HG03460 (cell line): ENCODE results near the gene PBX1.

Source experiments
- ATAC-seq: cut with Tn5 transposase; IDR thresholded peaks from one replicate; pipeline ENCODE4 v1.9.1; 2021; ENCODE audit not compliant: unreplicated experiment

Gene PBX1

DNA sequence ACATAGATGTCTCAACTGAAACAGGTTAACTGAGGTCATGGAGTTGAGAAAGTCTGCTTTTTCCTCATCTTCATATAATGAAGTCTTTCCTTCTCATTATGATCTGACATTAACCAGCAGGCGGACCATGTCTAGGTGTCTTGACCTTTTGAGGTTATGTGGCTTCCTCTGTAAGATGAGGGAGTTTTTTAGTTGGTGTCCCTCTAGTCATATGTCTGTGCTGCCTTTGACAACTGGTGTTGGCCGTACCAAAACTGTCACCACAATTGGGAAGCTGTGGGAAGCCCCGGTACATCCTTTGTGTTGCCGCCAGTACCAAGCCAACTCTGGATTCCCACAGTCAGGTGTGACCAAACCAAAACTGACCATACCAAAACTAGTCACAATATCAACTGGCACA, 105.1 kb downstream of the PBX1 start:
- ATAC-seq, result no peak

DNA sequence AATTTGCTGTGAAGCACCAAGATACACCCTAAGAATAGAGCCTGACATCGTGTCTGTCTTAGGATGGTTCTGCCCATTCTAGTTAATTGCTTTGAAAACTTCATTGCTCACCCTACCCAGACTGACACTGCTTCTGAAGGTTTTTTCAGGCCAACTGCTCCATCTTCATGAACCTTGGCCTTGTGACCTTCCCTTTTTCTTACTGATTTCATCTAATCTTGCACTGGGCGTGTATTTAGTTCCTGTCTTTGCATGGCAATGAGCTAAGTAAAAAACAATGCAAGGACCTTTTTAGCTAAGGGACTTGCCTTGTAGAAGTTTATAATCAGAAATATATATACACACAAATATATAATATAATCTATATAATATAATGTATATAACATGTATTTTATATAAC, 108.0 kb downstream of the PBX1 start:
- no peak for ATAC-seq

DNA sequence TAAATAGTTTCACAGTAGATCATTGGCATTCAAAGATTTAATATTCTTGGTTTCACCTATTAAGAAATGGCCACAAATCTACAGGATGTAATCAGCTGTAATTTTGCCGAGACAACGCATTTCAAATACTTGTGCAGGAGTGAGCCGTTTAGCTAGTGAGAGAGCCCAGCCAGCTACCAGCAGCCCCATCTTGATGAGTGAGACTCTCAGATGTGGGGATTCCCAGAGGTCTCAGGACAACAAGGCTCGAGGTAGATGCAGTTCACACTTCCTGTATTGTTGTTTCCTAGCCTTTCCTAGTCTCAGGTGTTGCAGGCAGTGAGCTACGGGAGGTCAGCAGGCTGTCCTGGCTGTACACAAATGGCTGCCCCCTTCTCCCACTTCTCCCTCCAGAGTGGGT, 108.6 kb downstream of the PBX1 start:
- no peak for ATAC-seq

DNA sequence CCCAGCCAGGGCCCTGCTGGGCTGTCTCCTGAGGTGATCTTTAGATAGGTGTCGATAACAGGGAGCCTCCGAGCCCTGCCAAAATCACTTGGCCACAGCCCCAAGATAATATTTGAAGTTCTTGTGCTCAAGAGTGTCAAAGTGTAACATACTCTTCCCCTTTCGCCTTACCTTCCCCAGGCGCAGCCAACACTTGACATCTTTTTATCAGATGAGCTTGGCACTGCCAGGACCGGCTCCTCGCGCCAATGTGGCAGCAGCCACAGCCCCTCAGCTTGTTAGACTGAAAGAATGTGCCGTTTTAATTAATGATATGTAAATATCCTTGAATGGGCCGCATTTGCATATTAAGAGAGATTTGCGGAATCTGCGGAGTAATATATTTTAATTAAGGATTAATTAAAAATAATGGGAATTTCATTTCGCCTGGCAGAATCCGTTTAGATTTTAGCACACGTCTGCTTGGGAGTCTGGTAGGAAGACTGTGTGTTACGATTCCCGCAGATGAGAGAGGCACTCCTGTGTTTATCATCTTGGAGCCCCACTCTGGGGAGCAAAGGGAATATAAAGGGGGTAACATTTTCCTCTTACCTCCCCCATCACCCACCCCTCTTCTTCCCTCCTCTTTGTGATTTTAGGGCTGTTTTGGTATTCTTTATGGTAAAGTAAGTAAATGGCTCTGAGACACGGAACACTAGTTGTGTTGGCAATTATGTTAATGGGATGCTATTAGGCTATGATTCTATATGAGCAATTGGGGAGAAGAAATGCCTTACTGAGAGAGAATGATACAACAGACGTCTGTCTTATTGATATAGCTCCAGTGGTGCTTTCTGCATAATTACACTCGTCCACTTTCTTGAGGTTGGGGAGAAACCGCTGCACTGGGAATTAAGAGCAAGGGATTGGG, 109.8 kb downstream of the PBX1 start:
- no peak for ATAC-seq

DNA sequence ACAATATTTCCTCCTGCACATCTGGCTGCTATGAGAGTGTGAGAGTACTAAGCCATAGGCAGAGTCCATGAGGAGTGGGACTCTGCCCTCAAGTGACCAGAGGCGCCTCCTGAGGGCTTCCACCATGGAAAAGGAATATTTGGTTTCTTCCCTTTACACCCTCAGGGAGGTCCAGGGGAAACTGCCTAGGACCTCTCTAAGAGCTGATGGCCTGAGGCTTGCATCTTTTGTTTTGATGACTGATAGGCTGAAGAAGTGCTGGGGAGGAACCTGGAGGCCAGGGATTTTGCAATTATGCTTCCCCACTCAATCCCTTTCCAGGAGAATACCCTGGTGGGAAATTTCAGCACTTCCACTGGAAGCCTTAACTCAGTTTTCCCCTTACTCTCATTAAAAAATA, 111.0 kb downstream of the PBX1 start:
- no peak for ATAC-seq

DNA sequence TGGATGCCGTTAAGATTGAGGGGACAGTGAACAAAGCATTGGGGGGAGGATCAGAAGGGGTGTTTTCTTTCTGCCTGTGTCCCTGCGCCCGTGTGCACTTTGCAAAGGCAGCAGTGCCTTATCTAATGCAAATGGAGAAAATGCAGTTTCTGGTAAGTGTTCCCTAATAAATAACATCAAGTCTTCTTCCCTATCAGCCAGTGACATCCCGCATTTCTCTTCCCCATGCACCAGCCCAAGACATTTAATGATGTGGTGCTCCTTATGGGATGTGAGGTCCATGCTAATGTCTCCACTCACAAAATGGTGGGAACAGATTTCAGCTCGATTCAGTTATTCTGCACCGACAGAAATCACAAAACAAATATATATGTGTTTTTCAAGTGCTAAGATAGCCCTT, 111.8 kb downstream of the PBX1 start:
- no peak for ATAC-seq

DNA sequence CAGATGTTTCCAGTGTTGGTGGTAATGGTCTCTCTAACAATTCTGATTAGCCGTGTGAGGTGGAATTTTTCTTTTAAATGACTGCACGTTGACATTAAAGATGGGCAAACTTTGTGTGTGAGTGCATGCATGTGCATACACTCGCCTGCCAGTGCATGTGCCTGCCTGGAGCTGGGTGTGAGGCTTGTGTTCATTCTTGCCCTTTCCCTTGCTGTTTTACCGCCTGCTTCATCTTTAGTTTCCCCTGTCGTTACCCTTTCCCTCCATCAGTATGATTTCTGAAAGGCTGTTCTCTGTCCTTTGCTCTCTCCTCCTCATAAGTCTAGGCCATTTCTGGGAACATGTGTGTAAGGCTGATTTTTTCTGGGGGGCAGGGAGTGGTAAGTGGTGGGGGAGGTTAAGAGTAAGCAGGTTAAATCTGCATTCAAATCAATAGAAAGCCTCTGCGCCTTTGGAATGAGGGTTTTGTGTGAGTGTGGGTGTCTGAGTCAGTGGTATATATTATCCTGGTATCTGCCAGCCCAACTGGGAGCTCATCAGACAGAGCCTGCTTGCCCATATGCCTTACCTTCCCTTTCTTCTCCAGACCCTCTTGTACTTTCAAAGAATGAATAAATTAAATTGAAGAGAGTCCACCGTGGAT, 112.5 kb downstream of the PBX1 start:
- ATAC-seq, result no peak

DNA sequence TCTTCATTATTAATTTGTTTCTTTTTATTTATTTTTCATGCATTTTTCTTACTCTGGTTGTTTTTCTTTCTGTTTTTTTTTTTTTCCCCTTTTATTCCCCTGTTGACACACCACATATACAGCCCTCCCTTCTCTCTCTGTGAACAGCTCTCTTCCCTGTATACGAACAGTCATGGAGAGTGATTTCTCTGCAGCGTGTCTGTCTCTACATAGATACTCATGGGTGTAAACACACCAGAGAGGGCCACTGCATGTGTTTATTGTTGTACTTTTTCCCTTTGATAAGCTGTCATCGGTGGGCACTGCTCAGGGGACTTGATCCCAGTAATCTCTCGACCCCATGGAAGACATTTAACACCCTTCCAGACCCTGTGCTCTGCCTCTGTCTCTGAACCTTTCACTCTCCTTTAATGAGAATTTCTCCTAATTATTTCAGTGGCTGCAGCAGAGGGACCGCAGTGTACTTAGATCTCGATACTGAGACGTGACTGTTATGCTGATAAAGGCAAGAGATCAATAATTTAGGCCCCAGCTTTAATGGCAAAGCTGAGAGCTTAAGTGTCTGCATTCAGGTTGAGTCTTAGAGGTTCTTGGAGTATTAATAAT, 113.1 kb downstream of the PBX1 start:
- no peak for ATAC-seq

DNA sequence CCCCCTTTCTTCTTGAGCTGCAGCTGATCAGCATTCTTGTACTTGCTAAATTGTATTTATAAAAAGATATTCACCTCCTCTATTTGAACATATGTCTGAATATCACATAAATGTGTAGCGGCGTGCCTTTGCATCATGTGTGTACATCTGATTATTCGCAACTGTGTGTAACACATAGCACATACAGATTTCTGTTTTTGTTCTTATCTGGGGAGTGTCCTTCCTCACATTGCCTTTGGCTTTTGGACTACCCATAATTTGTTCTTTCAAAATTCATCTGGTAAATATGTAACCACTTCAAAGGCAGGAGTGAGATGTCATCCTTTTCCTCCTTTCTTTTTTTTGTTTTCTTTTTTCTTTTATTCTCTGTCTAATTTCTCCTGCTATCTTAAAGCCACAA, 113.6 kb downstream of the PBX1 start:
- no peak for ATAC-seq

DNA sequence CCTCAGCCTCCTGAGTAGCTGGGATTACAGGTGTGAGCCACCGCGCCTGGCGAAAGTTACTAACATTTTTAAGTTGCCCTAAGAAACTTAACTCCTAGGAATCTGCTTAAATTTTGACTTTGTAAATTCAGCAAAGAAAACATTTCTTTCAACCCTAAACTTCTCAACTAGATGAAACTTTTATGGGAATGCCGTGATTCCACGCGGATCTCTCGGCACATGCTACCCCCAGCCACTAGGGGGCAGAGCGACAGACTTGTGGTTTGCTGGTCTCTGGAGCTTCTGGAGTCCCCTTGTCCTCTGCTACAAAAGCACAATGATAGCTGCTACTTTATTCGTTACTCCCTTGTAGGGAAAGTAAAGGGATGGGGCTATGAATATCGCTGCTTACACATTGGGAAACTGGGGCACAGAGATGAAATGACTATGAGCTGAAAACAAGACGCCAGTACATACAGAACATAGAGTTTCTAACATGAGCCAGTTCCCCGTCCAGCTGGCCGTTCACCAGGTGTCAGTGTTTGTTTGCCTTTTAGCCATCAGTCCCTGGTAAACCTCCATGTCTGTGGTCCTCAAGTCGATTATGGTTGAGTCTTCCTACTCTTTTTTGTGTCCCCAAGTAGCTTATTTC, 114.7 kb downstream of the PBX1 start:
- no peak for ATAC-seq

DNA sequence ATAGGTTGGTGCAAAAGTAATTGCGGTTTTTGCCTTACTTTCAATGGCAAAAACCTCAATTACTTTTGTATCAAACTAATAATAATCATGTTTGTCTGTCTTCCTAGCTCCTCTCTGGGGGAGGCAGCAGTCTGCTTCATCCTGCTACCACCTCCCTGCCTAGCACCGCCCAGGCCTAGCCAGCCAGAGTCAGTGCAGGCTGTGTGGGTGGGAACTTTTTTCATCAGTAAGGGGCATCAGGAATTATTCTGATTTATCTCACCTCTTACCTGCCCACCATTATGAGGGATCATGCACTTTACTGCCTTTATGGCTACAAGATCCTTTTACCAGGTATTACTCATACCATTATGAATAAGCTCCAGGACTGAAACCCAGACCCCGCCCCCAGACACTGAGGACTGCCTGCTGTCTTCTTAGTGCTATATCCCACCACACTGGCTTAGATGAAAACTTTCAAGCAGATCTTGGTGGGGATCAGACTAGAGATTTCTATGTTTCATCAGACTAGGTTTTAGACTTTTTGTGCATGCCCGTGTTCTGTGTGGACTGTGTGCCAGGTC, 116.4 kb downstream of the PBX1 start:
- no peak for ATAC-seq

DNA sequence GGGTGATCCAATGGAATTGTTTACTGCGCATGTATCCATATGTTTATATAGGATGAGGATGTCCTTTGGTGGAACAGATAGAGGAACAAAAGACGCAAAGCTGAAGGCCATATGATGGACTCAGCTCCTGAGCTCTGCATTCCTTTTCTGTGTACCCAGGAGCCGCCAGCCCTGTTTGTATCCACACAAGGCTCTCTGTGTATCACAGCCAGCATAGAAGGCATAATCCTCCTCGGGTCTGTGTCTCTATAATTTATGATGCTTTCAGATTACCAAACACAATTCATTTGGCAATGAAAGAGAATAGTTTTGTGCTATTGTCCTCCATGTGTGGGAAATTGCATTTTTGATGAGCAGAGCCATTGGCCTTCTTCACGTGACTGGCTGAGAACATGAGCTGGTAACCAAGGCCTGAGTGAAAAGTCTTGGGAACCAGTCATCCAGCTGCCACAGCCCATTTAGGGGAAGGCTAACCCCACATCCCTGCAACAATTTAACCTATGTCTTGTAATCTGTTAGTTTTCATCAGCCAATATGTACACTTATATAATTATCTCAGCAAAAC, 119.2 kb downstream of the PBX1 start:
- ATAC-seq, result no peak

DNA sequence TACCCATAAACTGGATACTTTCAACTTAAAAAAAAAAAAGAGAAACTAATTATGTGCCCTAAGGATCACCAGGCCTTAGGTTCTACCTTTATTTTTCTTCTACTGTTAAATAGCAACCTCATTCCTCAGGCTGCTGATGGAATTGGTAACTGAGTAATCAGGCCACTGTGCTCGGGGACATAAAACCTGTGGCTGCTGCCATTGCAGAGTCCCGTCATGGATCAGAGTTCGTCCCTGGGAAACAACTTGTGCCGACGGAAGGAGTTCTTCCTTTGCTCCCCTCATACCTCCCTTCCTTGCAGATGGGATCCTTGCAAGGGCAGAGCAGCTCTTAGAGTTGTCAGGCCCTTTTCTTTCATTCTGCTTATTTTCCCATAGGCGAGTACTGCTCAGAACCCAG, 123.6 kb downstream of the PBX1 start:
- ATAC-seq, result no peak

DNA sequence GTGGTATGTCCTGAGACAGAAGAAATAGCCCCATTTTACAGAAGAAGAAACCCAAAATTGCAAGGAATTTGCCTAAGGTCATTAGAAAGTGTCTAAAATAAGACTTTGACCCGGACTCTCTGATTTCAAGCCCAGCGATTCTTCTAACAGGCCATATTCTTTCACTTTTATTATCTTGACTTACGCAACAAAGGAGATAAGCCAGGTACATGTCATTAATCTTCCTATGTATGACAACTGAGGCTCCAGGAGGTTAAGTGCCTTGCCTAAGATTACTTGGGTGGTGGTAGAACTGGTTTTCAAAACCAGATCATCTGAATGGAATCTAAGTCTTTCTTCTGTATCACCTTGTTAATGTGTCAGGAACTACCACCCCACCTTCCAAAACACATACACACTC, 124.3 kb downstream of the PBX1 start:
- ATAC-seq, result no peak

DNA sequence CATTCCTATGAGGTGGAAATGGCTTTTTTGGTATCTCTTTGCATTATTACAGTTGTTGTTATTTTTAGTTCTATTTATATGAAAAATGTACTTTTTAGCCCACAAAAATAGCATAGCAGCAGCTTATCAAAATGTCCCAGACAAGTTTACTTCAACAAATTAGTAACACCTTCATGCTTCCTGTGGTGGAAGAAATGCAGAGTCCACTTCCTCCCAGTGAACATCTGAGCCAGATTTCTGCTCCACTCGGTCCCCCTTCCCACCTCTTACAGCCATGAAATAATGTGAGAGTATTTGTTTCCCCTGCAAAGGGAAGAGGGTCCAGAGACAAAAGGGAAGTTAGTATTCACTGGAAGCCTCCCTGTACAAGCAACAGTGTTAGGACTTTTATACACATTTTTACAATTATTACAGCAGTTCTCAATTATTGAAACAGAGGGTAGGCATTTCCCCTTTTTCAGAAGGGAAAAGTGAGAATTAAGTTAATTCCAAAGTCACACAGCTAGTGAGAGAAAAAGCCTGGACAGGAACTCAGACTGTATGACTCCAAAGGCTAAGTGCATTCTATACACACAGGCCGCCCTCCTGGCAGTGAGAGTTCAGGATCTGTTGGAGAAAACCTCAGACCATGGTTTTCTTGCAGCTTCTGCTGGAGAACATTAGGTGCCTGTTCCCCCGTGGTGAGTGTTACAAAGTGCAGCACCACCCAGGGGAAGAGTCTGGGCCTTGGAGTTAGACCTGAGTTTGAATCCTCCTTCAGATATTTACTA, 126.5 kb downstream of the PBX1 start:
- ATAC-seq, result no peak

DNA sequence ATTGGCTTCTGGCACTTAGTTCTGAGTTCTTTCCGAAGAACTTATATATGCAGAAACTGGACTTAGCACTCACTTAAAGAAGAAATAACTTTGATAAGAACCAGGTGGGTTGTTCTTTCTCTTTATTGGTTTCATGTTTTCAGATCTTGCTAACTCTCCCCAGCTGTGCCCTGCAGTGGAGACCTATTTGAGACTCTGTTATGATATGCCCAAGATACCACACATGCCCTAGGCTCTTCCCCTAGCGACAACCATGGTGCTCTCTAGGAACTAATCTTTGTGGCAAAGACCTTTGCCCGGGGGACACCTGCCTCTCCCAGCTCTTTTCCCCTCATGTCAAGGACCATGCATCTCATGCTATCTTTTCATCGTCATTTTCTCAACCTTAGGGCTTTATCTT, 128.8 kb downstream of the PBX1 start:
- ATAC-seq, result no peak

DNA sequence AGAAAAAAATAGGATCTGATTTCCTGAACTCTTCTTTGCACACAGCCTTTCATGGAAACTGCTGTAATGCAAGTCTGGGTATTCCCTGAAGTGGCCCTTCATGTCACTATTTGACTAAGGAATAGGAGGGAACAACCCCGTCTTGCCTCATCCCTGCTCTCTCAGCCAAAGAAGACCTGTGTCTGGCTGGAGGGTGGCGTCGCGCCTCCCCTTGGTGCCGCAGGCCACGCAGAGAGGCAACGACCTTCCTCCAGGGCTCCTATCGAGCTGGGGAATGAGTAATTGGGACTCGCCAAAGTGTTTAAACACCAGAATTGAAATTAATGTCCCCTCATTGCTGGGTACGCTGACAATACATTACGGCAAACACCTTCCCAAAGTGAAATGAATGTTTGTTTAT, 129.8 kb downstream of the PBX1 start:
- ATAC-seq, result no peak

DNA sequence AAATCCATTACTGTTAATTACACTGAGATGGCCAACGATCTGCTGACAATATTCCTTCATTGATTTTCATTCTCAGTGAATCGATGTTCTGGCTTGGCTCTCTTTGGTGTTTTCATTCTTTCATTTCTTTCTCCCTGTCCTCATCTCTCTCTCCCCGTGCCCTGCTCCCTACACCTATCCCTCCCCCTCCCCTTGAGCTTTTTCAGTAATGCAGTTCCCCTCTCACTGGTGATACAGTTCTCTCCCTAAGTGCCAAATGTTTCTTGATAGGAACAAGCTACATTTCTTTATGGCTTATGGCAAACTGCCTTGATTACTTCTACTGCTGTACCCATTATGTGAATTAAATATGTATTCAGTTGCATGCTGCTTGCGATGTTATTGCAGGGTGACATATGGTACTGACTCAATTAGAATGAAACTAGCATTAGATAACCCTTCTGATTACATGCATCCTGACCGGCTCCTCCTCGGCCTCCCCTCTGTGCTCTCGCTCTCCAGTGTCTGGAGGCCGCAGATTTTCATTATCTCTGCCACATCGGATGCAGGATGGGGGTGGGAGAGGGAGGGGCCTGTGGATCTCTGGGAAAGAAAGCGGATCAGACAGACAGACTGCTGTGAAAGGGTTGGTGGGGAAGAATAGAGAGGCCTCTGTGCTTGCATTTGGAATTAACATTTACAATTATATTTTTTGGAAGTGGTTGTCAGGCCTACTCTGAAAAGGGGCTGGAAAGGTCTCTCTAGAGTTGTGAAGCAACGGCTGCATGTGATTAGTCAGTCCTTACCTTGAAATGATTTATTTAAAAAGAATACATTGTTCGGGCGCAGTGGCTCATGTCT, 130.9 kb downstream of the PBX1 start:
- no peak for ATAC-seq

DNA sequence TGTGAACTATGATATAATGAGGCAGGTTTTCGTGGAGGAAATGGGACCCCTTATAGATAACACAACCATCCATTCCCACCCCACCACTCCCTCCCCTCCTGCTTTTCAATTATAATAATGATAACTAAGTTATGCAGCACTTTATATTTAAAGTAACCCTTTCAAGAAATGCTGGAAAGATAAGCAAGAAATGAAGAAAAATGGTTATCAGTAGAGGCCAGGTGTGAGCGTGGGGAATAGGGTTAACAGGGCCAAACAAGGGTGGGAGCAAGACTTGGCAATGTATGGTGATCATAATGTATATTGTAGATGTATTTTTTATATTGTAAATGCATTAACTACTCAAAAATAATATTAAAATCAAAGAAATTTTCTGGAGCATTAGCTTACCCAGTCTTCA, 133.4 kb downstream of the PBX1 start:
- ATAC-seq, result no peak
